ENCODE results near the gene AHCTF1. TPM values are rescaled to one million over a fixed set of nuclear protein-coding genes. Genes with fewer than 3 reads are reported as not detected.
A peak's percentile ranks its signal among the peaks of the same experiment; 100 is the strongest.

AHCTF1 gene
- total and polyA plus RNA-seq, 2 of the 8 experiments (the other 6 are each of a cell fraction or from before 2014, with no cell fraction given), result 7.9 to 44.5 TPM

- no peak overlapping the region for H3K4ac ChIP-seq (replicated peaks; ENCODE audit: insufficient read length, low read depth, low read length)
- no peak overlapping the region for H4K8ac ChIP-seq (ENCODE audit: extremely low read depth, insufficient read depth, low read length)
- H3K9me3 ChIP-seq (ENCODE audit: insufficient read depth in 2 of 2, low read depth in 1 of 2, low read length in 1 of 2), result no peaks in the 10 kb centered on the region
- no peak overlapping the region for H3K14ac ChIP-seq (ENCODE audit: insufficient read length)
- H3K23ac ChIP-seq (ENCODE audit: insufficient read length), result no peak overlapping the region
- no peak overlapping the region for H4K5ac ChIP-seq (ENCODE audit: insufficient read length, low read depth, low read length)
- no peak overlapping the region for H3K4me2 ChIP-seq (ENCODE audit: insufficient read depth in 1 of 2, low read depth in 2 of 2, low read length in 2 of 2)
- no peak overlapping the region for H2AFZ ChIP-seq (ENCODE audit: low read length)
- peak overlapping the region; percentile 2; the same call in 1 of the 2 replicates for H2BK20ac ChIP-seq (ENCODE audit: low read length)
- 88% methylated on average over 4 of the region's 4 CpGs; no CpG with 5 or more reads in 1 of the 2 experiments for WGBS, 2 experiments (ENCODE audit: extremely low coverage in 1 of 2, insufficient coverage in 1 of 2, insufficient read length in 1 of 2, insufficient replicate concordance in 2 of 2, low coverage in 1 of 2, low lambda C conversion rate in 2 of 2, missing lambda C conversion rate in 1 of 2)
- H3K4me1 ChIP-seq (replicated peaks in 1 of 4; ENCODE audit: control insufficient read depth in 3 of 4, insufficient read depth in 4 of 4, low read length in 3 of 4), result peaks cover 5 to 27% (median 24%) of the 10 kb centered on the region in 4 experiments
- no peaks in the 10 kb centered on the region for H3K79me1 ChIP-seq (ENCODE audit: low read depth, low read length)
- H3K27ac ChIP-seq (ENCODE audit: low read depth, low read length), result no peak overlapping the region
- H3K79me2 ChIP-seq (ENCODE audit: control insufficient read depth in 1 of 2, insufficient read depth in 2 of 2, low read length in 2 of 2), result no peaks in the 10 kb centered on the region
- no peak overlapping the region for H2BK12ac ChIP-seq (ENCODE audit: low read depth, low read length)
- H2AK5ac ChIP-seq (ENCODE audit: low read depth, low read length), result no peak overlapping the region
- H3K27me3 ChIP-seq (replicated peaks in 1 of 4; ENCODE audit: control insufficient read depth in 3 of 4, extremely low read depth in 1 of 4, insufficient read depth in 3 of 4, low read length in 3 of 4), result no peaks in the 10 kb centered on the region
- H3K23me2 ChIP-seq (ENCODE audit: low read depth, low read length), result 0 out of 2 replicates have a peak, but pooled peaks cover 2% of the 10 kb centered on the region
- H3K9ac ChIP-seq (replicated peaks in 1 of 4; ENCODE audit: extremely low read depth in 1 of 4, low read depth in 3 of 4, low read length in 3 of 4), result no peak overlapping the region
- FAIRE-seq, result no peak
- no peaks in the 10 kb centered on the region for H4K20me1 ChIP-seq (replicated peaks in 1 of 2; ENCODE audit: control insufficient read depth in 1 of 2, insufficient read depth in 2 of 2, low read length in 2 of 2)
- H3K36me3 ChIP-seq (ENCODE audit: control insufficient read depth in 2 of 4, insufficient read depth in 4 of 4, low read length in 3 of 4), result no peaks in the 10 kb centered on the region
- ChIA-PET POLR2A (ENCODE audit: partially characterized antibody) (interaction anchor here (1.8 kb wide), 1 partner anchor 9 kb away, joined by 5 read pairs; no protein-coding TSS in a partner anchor), CTCF (ENCODE audit: partially characterized antibody) (interaction anchor here (0.6 to 1.3 kb wide), 4 partner anchors 13 to 67 kb away, joined by 3 to 4 read pairs (median 3); no protein-coding TSS in a partner anchor)
- H3K18ac ChIP-seq (ENCODE audit: extremely low read depth, low read length), result no peak overlapping the region
- no peak overlapping the region for H3K4me3 ChIP-seq (ENCODE audit: extremely low read depth in 1 of 4, insufficient read depth in 2 of 4, low read depth in 3 of 4, low read length in 4 of 4)
- no peak for DNase-seq (ENCODE audit: low read depth in 1 of 2, low spot score in 2 of 2)
- no peak overlapping the region for H2BK15ac ChIP-seq (ENCODE audit: low read length)
- no peak overlapping the region for H3K56ac ChIP-seq (replicated peaks; ENCODE audit: insufficient read length, low read depth, low read length)
- TF ChIP-seq SIRT6 (IDR thresholded peaks at IDR 0.05; ENCODE audit: low read length) (no peak), SUZ12 (IDR thresholded peaks at IDR 0.05; ENCODE audit: low read length) (no peak), RAD21 (IDR thresholded peaks at IDR 0.05 in 1 of 2, conservative IDR thresholded peaks at IDR 0.05 in 1 of 2; ENCODE audit: low read depth in 2 of 2, low read length in 2 of 2) (no peak), SP4 (IDR thresholded peaks at IDR 0.05; ENCODE audit: low read length) (no peak), FOSL1 (IDR thresholded peaks at IDR 0.05; ENCODE audit: insufficient read depth, low read depth, low read length) (no peak)
- no peak overlapping the region for H2BK120ac ChIP-seq (replicated peaks; ENCODE audit: low read depth, low read length)
- no peak overlapping the region for H2BK5ac ChIP-seq (ENCODE audit: low read depth, low read length)
- H4K91ac ChIP-seq (replicated peaks; ENCODE audit: insufficient read length, low read length), result no peak overlapping the region
These were observed 133.6 kb downstream of the AHCTF1 start for GRCh38 chr1:246798107-246798506.
